GM18519 (cell line): ENCODE data around the gene SPAG9.
"Not testable (repeated sequence)": the region's sequence is repeated elsewhere in the genome, so short reads cannot be mapped to it uniquely, and the experiment has no call there.

Source experiments
- ATAC-seq: cut with Tn5 transposase; IDR thresholded peaks from one replicate; pipeline ENCODE4 v1.9.1; 2021; ENCODE audit warnings: mild to moderate bottlenecking, moderate library complexity; ENCODE audit not compliant: unreplicated experiment, low FRiP score

Gene SPAG9

GRCh38 chr17:51144266-51145022 is 23.8 kb upstream of the SPAG9 start:
- ATAC-seq: no peak

- ATAC-seq: no peak
These were observed 21.9 kb upstream of the SPAG9 start for GRCh38 chr17:51142597-51142996.

GRCh38 chr17:51135956-51136355 is 15.3 kb upstream of the SPAG9 start:
- no peak for ATAC-seq

- no peak for ATAC-seq
These were observed 12.7 kb upstream of the SPAG9 start for GRCh38 chr17:51133365-51133764.

- no peak for ATAC-seq
These were observed 12.3 kb upstream of the SPAG9 start for GRCh38 chr17:51132964-51133319.

- ATAC-seq: no peak
These were observed 7.4 kb upstream of the SPAG9 start for GRCh38 chr17:51128076-51128475.

GRCh38 chr17:51124640-51125503 is 4.2 kb upstream of the SPAG9 start:
- ATAC-seq: no peak

GRCh38 chr17:51122473-51123115 is 1.9 kb upstream of the SPAG9 start:
- ATAC-seq: not testable (repeated sequence)

GRCh38 chr17:51121620-51122472 is 1.2 kb upstream of the SPAG9 start:
- ATAC-seq: no peak

GRCh38 chr17:51120357-51120738 is 320 bp downstream of the SPAG9 start:
- ATAC-seq: peak; percentile 22

GRCh38 chr17:51119415-51120356 is 982 bp downstream of the SPAG9 start:
- ATAC-seq: peak; percentile 17

GRCh38 chr17:51118330-51119195 is 2.1 kb downstream of the SPAG9 start:
- no peak for ATAC-seq

- ATAC-seq: no peak
These were observed 5.5 kb downstream of the SPAG9 start for GRCh38 chr17:51115179-51115578.

GRCh38 chr17:51112303-51113222 is 8.1 kb downstream of the SPAG9 start:
- not testable (repeated sequence) for ATAC-seq

GRCh38 chr17:51107778-51108177 is 12.9 kb downstream of the SPAG9 start:
- no peak for ATAC-seq

- no peak for ATAC-seq
These were observed 17.2 kb downstream of the SPAG9 start for GRCh38 chr17:51103451-51103850.

GRCh38 chr17:51103050-51103449 is 17.6 kb downstream of the SPAG9 start:
- no peak for ATAC-seq
